HepG2 (cell line): ENCODE results near the gene MCRIP2. TPM values are rescaled to one million over a fixed set of nuclear protein-coding genes. Genes with fewer than 3 reads are reported as not detected.

Source experiments
- ARNT2 ChIP-seq: sonication (generic); formaldehyde crosslinking; IDR thresholded peaks from 2 replicates; pipeline ENCODE4 v1.8.0; 2022; ENCODE audit warnings: mild to moderate bottlenecking, low read depth, missing genetic modification reagents, moderate library complexity
- ERF ChIP-seq: IDR thresholded peaks from 2 replicates; pipeline ENCODE4 v1.6.1; 2018; ENCODE audit warnings: missing biosample characterization, missing genetic modification reagents
- GMEB2 ChIP-seq: IDR thresholded peaks from 2 replicates; pipeline ENCODE4 v1.6.1; 2016; ENCODE audit warnings: missing biosample characterization, missing genetic modification reagents, low read depth
- HNF4A ChIP-seq: sonication (generic); formaldehyde crosslinking; IDR thresholded peaks from 2 replicates; pipeline ENCODE4 v1.4.0; 2020; ENCODE audit warnings: missing genetic modification reagents
- IRF1 ChIP-seq: sonication (generic); formaldehyde crosslinking; IDR thresholded peaks from 2 replicates; pipeline ENCODE4 v1.4.0; 2020; ENCODE audit warnings: low read depth, mild to moderate bottlenecking, missing genetic modification reagents
- MAFF ChIP-seq: IDR thresholded peaks from 2 replicates; pipeline ENCODE4 v1.6.1; 2011; ENCODE audit warnings: low read depth, low read length, improper control_type of control experiment
- MED13 ChIP-seq: sonication (generic); formaldehyde crosslinking; IDR thresholded peaks from 2 replicates; pipeline ENCODE4 v1.5.0; 2020; ENCODE audit warnings: missing genetic modification reagents
- RBAK ChIP-seq: sonication (generic); formaldehyde crosslinking; IDR thresholded peaks from 2 replicates; pipeline ENCODE4 v1.5.1; 2020; ENCODE audit warnings: mild to moderate bottlenecking, missing genetic modification reagents
- REXO4 ChIP-seq: sonication (generic); formaldehyde crosslinking; IDR thresholded peaks from 2 replicates; pipeline ENCODE4 v1.8.0; 2022; ENCODE audit warnings: missing genetic modification reagents, mild to moderate bottlenecking, borderline replicate concordance
- SETDB1 ChIP-seq: sonication (generic); formaldehyde crosslinking; IDR thresholded peaks from 2 replicates; pipeline ENCODE4 v1.5.1; 2020; ENCODE audit warnings: missing genetic modification reagents, mild to moderate bottlenecking, borderline replicate concordance
- SIX1 ChIP-seq: sonication (generic); formaldehyde crosslinking; IDR thresholded peaks from 2 replicates; pipeline ENCODE4 v1.4.0; 2020; ENCODE audit warnings: missing genetic modification reagents, borderline replicate concordance
- TSC22D2 ChIP-seq: sonication (generic); formaldehyde crosslinking; IDR thresholded peaks from 2 replicates; pipeline ENCODE4 v1.5.1; 2020; ENCODE audit warnings: missing genetic modification reagents, mild to moderate bottlenecking, borderline replicate concordance
- ZC3H4 ChIP-seq: sonication (generic); formaldehyde crosslinking; IDR thresholded peaks from 2 replicates; pipeline ENCODE4 v1.4.0; 2020; ENCODE audit warnings: missing genetic modification reagents, borderline replicate concordance
- ZFP62 ChIP-seq: sonication (generic); formaldehyde crosslinking; IDR thresholded peaks from 2 replicates; pipeline ENCODE4 v1.4.0; 2020; ENCODE audit warnings: missing genetic modification reagents
- ZNF251 ChIP-seq: sonication (generic); formaldehyde crosslinking; IDR thresholded peaks from 2 replicates; pipeline ENCODE4 v1.9.0; 2021; ENCODE audit warnings: mild to moderate bottlenecking, missing genetic modification reagents
- ZNF383 ChIP-seq: sonication (generic); formaldehyde crosslinking; IDR thresholded peaks from 2 replicates; pipeline ENCODE4 v1.4.0; 2020; ENCODE audit warnings: missing genetic modification reagents, mild to moderate bottlenecking, borderline replicate concordance
- ZNF441 ChIP-seq: sonication (generic); formaldehyde crosslinking; IDR thresholded peaks from 2 replicates; pipeline ENCODE4 v1.7.0; 2021; ENCODE audit warnings: missing genetic modification reagents, borderline replicate concordance
- ZNF670 ChIP-seq: sonication (generic); formaldehyde crosslinking; IDR thresholded peaks from 2 replicates; pipeline ENCODE4 v1.8.0; 2022; ENCODE audit warnings: mild to moderate bottlenecking, missing genetic modification reagents, borderline replicate concordance
- ZNF773 ChIP-seq: sonication (generic); formaldehyde crosslinking; IDR thresholded peaks from 2 replicates; pipeline ENCODE4 v1.4.0; 2020; ENCODE audit warnings: missing genetic modification reagents, borderline replicate concordance
- polyA plus RNA-seq, 8 experiments: library from polyadenylated mRNA; depleted of rRNA in 3 of 8; stranded (reverse) in 7 of 8; unstranded in 1 of 8; fragments of >200 nt; fragmentation: Illumina TruSeq in 4 of 8; extraction: Trizol in 4 of 8; gene quantifications; 2 replicates each; pipeline versions ENCODE4 v1.2.1 to v1.2.3, GENCODE V29; 2011 to 2016; ENCODE audit warnings: low read depth in 4 of 8, missing spikeins in 1 of 8, mixed read lengths in 1 of 8; ENCODE audit not compliant: insufficient read depth in 1 of 8
- total RNA-seq, 5 experiments: library from RNA; depleted of rRNA; stranded (reverse); fragments of >200 nt; fragmentation: Illumina TruSeq; extraction: Trizol; gene quantifications; 2 replicates each; pipeline ENCODE4 v1.2.3, GENCODE V29; 2016; ENCODE audit warnings: low read depth in 1 of 5
- TF ChIP-seq, protein P1 (sequence below): sonication (generic); formaldehyde crosslinking; IDR thresholded peaks from 2 replicates; pipeline ENCODE4 v1.5.1; 2020; ENCODE audit warnings: mild to moderate bottlenecking, missing genetic modification reagents, moderate library complexity
- TF ChIP-seq, protein P2 (sequence below), 2 experiments: fragments of 450-650 bp in 1 of 2; sonication (generic) in 1 of 2; formaldehyde crosslinking; IDR thresholded peaks; 2 replicates each; pipeline versions ENCODE4 v1.5.0 to v1.8.0; 2020 to 2022; ENCODE audit warnings: mild to moderate bottlenecking in 1 of 2, missing genetic modification reagents in 1 of 2

The MCRIP2 gene
- total and polyA plus RNA-seq, 2 of the 13 experiments (the other 11 are each of a cell fraction or from before 2014, with no cell fraction given): 39.6 to 76.7 TPM

- TF ChIP-seq REXO4 (no peak), ZNF773 (CRISPR knock-in tag) (no peak), ARNT2 (CRISPR knock-in tag) (no peak), ZC3H4 (CRISPR knock-in tag) (no peak), ZNF383 (CRISPR knock-in tag) (no peak), GMEB2 (no peak), ZNF670 (CRISPR knock-in tag) (no peak), ZFP62 (no peak), RBAK (CRISPR knock-in tag) (no peak), ERF (CRISPR knock-in tag) (no peak), MED13 (CRISPR knock-in tag) (no peak), SETDB1 (CRISPR knock-in tag) (no peak), ZNF251 (CRISPR knock-in tag) (no peak), IRF1 (CRISPR knock-in tag) (no peak), TSC22D2 (CRISPR knock-in tag) (no peak), SIX1 (CRISPR knock-in tag) (no peak), ZNF441 (CRISPR knock-in tag) (no peak), MAFF (no peak), HNF4A (CRISPR knock-in tag) (peak; percentile 3; the same call in 1 of the 2 replicates)
- TF ChIP-seq, protein P1, sequence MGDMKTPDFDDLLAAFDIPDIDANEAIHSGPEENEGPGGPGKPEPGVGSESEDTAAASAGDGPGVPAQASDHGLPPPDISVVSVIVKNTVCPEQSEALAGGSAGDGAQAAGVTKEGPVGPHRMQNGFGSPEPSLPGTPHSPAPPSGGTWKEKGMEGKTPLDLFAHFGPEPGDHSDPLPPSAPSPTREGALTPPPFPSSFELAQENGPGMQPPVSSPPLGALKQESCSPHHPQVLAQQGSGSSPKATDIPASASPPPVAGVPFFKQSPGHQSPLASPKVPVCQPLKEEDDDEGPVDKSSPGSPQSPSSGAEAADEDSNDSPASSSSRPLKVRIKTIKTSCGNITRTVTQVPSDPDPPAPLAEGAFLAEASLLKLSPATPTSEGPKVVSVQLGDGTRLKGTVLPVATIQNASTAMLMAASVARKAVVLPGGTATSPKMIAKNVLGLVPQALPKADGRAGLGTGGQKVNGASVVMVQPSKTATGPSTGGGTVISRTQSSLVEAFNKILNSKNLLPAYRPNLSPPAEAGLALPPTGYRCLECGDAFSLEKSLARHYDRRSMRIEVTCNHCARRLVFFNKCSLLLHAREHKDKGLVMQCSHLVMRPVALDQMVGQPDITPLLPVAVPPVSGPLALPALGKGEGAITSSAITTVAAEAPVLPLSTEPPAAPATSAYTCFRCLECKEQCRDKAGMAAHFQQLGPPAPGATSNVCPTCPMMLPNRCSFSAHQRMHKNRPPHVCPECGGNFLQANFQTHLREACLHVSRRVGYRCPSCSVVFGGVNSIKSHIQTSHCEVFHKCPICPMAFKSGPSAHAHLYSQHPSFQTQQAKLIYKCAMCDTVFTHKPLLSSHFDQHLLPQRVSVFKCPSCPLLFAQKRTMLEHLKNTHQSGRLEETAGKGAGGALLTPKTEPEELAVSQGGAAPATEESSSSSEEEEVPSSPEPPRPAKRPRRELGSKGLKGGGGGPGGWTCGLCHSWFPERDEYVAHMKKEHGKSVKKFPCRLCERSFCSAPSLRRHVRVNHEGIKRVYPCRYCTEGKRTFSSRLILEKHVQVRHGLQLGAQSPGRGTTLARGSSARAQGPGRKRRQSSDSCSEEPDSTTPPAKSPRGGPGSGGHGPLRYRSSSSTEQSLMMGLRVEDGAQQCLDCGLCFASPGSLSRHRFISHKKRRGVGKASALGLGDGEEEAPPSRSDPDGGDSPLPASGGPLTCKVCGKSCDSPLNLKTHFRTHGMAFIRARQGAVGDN: peak; percentile 73
- TF ChIP-seq, protein P2, sequence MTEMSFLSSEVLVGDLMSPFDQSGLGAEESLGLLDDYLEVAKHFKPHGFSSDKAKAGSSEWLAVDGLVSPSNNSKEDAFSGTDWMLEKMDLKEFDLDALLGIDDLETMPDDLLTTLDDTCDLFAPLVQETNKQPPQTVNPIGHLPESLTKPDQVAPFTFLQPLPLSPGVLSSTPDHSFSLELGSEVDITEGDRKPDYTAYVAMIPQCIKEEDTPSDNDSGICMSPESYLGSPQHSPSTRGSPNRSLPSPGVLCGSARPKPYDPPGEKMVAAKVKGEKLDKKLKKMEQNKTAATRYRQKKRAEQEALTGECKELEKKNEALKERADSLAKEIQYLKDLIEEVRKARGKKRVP (CRISPR knock-in tag; IDR thresholded peaks at IDR 0.05): no peak
These were observed 39.5 kb downstream of the MCRIP2 start (continued) for GRCh38 chr16:680967-681745.
